ENCODE measurements around the gene NGFR.

NGFR gene

GRCh38 chr17:49521471-49522356 is 26.6 kb downstream of the NGFR start:
- Histone ChIP-seq H3K27ac (ENCODE audit: low read length) (no peak overlapping the region), H3K4me3 (ENCODE audit: low read length) (no peak overlapping the region), H3K9me3 (ENCODE audit: insufficient read depth, low read depth, low read length) (no peaks in the 10 kb centered on the region), H3K4me1 (ENCODE audit: insufficient read depth, low read length) (no peaks in the 10 kb centered on the region), H3K36me3 (ENCODE audit: insufficient read depth, low read depth, low read length) (no peaks in the 10 kb centered on the region), H3K9ac (ENCODE audit: low read depth, low read length) (no peak overlapping the region), H3K27me3 (ENCODE audit: insufficient read depth, low read length) (no peaks in the 10 kb centered on the region)

- Histone ChIP-seq H3K9ac (ENCODE audit: low read depth, low read length) (no peak overlapping the region), H3K9me3 (ENCODE audit: insufficient read depth, low read depth, low read length) (no peaks in the 10 kb centered on the region), H3K4me3 (ENCODE audit: low read length) (no peak overlapping the region), H3K27me3 (ENCODE audit: insufficient read depth, low read length) (no peaks in the 10 kb centered on the region), H3K36me3 (ENCODE audit: insufficient read depth, low read depth, low read length) (no peaks in the 10 kb centered on the region), H3K27ac (ENCODE audit: low read length) (no peak overlapping the region), H3K4me1 (ENCODE audit: insufficient read depth, low read length) (no peaks in the 10 kb centered on the region)
Measured at GRCh38 chr17:49522357-49522890, 27.3 kb downstream of the NGFR start.

GRCh38 chr17:49523196-49523595 is 28.1 kb downstream of the NGFR start:
- no peaks in the 10 kb centered on the region for H3K4me1 ChIP-seq (ENCODE audit: insufficient read depth, low read length)
- no peak overlapping the region for H3K9ac ChIP-seq (ENCODE audit: low read depth, low read length)
- no peak overlapping the region for H3K27ac ChIP-seq (ENCODE audit: low read length)
- H3K36me3 ChIP-seq (ENCODE audit: insufficient read depth, low read depth, low read length), result no peaks in the 10 kb centered on the region
- no peaks in the 10 kb centered on the region for H3K27me3 ChIP-seq (ENCODE audit: insufficient read depth, low read length)
- H3K4me3 ChIP-seq (ENCODE audit: low read length), result no peak overlapping the region
- no peaks in the 10 kb centered on the region for H3K9me3 ChIP-seq (ENCODE audit: insufficient read depth, low read depth, low read length)

- Histone ChIP-seq H3K9me3 (ENCODE audit: insufficient read depth, low read depth, low read length) (no peaks in the 10 kb centered on the region), H3K27me3 (ENCODE audit: insufficient read depth, low read length) (no peaks in the 10 kb centered on the region), H3K36me3 (ENCODE audit: insufficient read depth, low read depth, low read length) (no peaks in the 10 kb centered on the region), H3K4me3 (ENCODE audit: low read length) (no peak overlapping the region), H3K9ac (ENCODE audit: low read depth, low read length) (no peak overlapping the region), H3K4me1 (ENCODE audit: insufficient read depth, low read length) (no peaks in the 10 kb centered on the region), H3K27ac (ENCODE audit: low read length) (no peak overlapping the region)
Measured at GRCh38 chr17:49523706-49524472, 28.8 kb downstream of the NGFR start.

- no peaks in the 10 kb centered on the region for H3K9me3 ChIP-seq (ENCODE audit: insufficient read depth, low read depth, low read length)
- no peaks in the 10 kb centered on the region for H3K27me3 ChIP-seq (ENCODE audit: insufficient read depth, low read length)
- no peak overlapping the region for H3K9ac ChIP-seq (ENCODE audit: low read depth, low read length)
- no peaks in the 10 kb centered on the region for H3K4me1 ChIP-seq (ENCODE audit: insufficient read depth, low read length)
- no peaks in the 10 kb centered on the region for H3K36me3 ChIP-seq (ENCODE audit: insufficient read depth, low read depth, low read length)
- no peak overlapping the region for H3K4me3 ChIP-seq (ENCODE audit: low read length)
- no peak overlapping the region for H3K27ac ChIP-seq (ENCODE audit: low read length)
Measured at GRCh38 chr17:49524473-49525359, 29.6 kb downstream of the NGFR start.

GRCh38 chr17:49525831-49526741 is 31.0 kb downstream of the NGFR start:
- no peak overlapping the region for H3K27ac ChIP-seq (ENCODE audit: low read length)
- no peaks in the 10 kb centered on the region for H3K36me3 ChIP-seq (ENCODE audit: insufficient read depth, low read depth, low read length)
- no peaks in the 10 kb centered on the region for H3K9me3 ChIP-seq (ENCODE audit: insufficient read depth, low read depth, low read length)
- H3K4me1 ChIP-seq (ENCODE audit: insufficient read depth, low read length), result no peaks in the 10 kb centered on the region
- H3K4me3 ChIP-seq (ENCODE audit: low read length), result no peak overlapping the region
- no peaks in the 10 kb centered on the region for H3K27me3 ChIP-seq (ENCODE audit: insufficient read depth, low read length)
- no peak overlapping the region for H3K9ac ChIP-seq (ENCODE audit: low read depth, low read length)

GRCh38 chr17:49527927-49528651 is 33.0 kb downstream of the NGFR start:
- Histone ChIP-seq H3K36me3 (ENCODE audit: insufficient read depth, low read depth, low read length) (no peaks in the 10 kb centered on the region), H3K27me3 (ENCODE audit: insufficient read depth, low read length) (no peaks in the 10 kb centered on the region), H3K27ac (ENCODE audit: low read length) (no peak overlapping the region), H3K9ac (ENCODE audit: low read depth, low read length) (no peak overlapping the region), H3K4me3 (ENCODE audit: low read length) (no peak overlapping the region), H3K9me3 (ENCODE audit: insufficient read depth, low read depth, low read length) (no peaks in the 10 kb centered on the region), H3K4me1 (ENCODE audit: insufficient read depth, low read length) (no peaks in the 10 kb centered on the region)

GRCh38 chr17:49528966-49529365 is 33.9 kb downstream of the NGFR start:
- no peaks in the 10 kb centered on the region for H3K9me3 ChIP-seq (ENCODE audit: insufficient read depth, low read depth, low read length)
- H3K4me1 ChIP-seq (ENCODE audit: insufficient read depth, low read length), result no peaks in the 10 kb centered on the region
- H3K27ac ChIP-seq (ENCODE audit: low read length), result no peak overlapping the region
- H3K36me3 ChIP-seq (ENCODE audit: insufficient read depth, low read depth, low read length), result no peaks in the 10 kb centered on the region
- no peak overlapping the region for H3K4me3 ChIP-seq (ENCODE audit: low read length)
- no peak overlapping the region for H3K9ac ChIP-seq (ENCODE audit: low read depth, low read length)
- H3K27me3 ChIP-seq (ENCODE audit: insufficient read depth, low read length), result no peaks in the 10 kb centered on the region

- Histone ChIP-seq H3K27me3 (ENCODE audit: insufficient read depth, low read length) (no peaks in the 10 kb centered on the region), H3K36me3 (ENCODE audit: insufficient read depth, low read depth, low read length) (no peaks in the 10 kb centered on the region), H3K9me3 (ENCODE audit: insufficient read depth, low read depth, low read length) (no peaks in the 10 kb centered on the region), H3K4me1 (ENCODE audit: insufficient read depth, low read length) (no peaks in the 10 kb centered on the region), H3K27ac (ENCODE audit: low read length) (no peak overlapping the region), H3K4me3 (ENCODE audit: low read length) (no peak overlapping the region), H3K9ac (ENCODE audit: low read depth, low read length) (no peak overlapping the region)
Measured at GRCh38 chr17:49530118-49530517, 35.0 kb downstream of the NGFR start.

GRCh38 chr17:49543860-49544259 is 48.8 kb downstream of the NGFR start:
- Histone ChIP-seq H3K9ac (ENCODE audit: low read depth, low read length) (no peak overlapping the region), H3K9me3 (ENCODE audit: insufficient read depth, low read depth, low read length) (no peaks in the 10 kb centered on the region), H3K27me3 (ENCODE audit: insufficient read depth, low read length) (no peaks in the 10 kb centered on the region), H3K27ac (ENCODE audit: low read length) (peak overlapping the region; percentile 18), H3K36me3 (ENCODE audit: insufficient read depth, low read depth, low read length) (no peaks in the 10 kb centered on the region), H3K4me3 (ENCODE audit: low read length) (no peak overlapping the region), H3K4me1 (ENCODE audit: insufficient read depth, low read length) (peaks cover 13% of the 10 kb centered on the region)

Measured in iPS-20b (cell line).